ENCODE data around the gene ADAM15.

ADAM15 gene

GRCh38 chr1:155072531-155073289 lies 21.6 kb downstream of the ADAM15 start:
- Histone ChIP-seq H2AFZ (ENCODE audit: low read depth, low read length, severe bottlenecking) (no peak overlapping the region), H3K27me3 (ENCODE audit: low read length) (no peaks in the 10 kb centered on the region), H3K36me3 (ENCODE audit: low read length) (no peaks in the 10 kb centered on the region), H4K20me1 (ENCODE audit: low read depth, low read length) (no peaks in the 10 kb centered on the region), H3K9me3 (ENCODE audit: insufficient read depth, low read length) (no peaks in the 10 kb centered on the region), H3K4me2 (ENCODE audit: low read depth, low read length, poor library complexity, severe bottlenecking) (no peak overlapping the region), H3K4me3 (ENCODE audit: insufficient read depth, low read length, poor library complexity, severe bottlenecking) (no peak overlapping the region), H3F3A (ENCODE audit: insufficient read depth) (peaks cover 8% of the 10 kb centered on the region; the same call in 1 of the 2 replicates), H3K27ac (ENCODE audit: low read depth, low read length) (no peak overlapping the region), H3K9me2 (replicated peaks; ENCODE audit: insufficient read depth, low read length) (no peaks in the 10 kb centered on the region), H3K9ac (ENCODE audit: low read length) (no peak overlapping the region), H3K79me2 (ENCODE audit: insufficient read depth, low read length) (no peaks in the 10 kb centered on the region)
- no peak for TF ChIP-seq EZH2phosphoT487 (conservative IDR thresholded peaks at IDR 0.05; ENCODE audit: low read length)
- TF ChIP-seq, protein P1, sequence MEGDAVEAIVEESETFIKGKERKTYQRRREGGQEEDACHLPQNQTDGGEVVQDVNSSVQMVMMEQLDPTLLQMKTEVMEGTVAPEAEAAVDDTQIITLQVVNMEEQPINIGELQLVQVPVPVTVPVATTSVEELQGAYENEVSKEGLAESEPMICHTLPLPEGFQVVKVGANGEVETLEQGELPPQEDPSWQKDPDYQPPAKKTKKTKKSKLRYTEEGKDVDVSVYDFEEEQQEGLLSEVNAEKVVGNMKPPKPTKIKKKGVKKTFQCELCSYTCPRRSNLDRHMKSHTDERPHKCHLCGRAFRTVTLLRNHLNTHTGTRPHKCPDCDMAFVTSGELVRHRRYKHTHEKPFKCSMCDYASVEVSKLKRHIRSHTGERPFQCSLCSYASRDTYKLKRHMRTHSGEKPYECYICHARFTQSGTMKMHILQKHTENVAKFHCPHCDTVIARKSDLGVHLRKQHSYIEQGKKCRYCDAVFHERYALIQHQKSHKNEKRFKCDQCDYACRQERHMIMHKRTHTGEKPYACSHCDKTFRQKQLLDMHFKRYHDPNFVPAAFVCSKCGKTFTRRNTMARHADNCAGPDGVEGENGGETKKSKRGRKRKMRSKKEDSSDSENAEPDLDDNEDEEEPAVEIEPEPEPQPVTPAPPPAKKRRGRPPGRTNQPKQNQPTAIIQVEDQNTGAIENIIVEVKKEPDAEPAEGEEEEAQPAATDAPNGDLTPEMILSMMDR (IDR thresholded peaks at IDR 0.05; ENCODE audit: insufficient read depth, low read length, poor library complexity, severe bottlenecking), result no peak

- Histone ChIP-seq H3K4me2 (ENCODE audit: low read depth, low read length, poor library complexity, severe bottlenecking) (no peak overlapping the region), H3K27ac (ENCODE audit: low read depth, low read length) (no peak overlapping the region), H3K4me3 (ENCODE audit: insufficient read depth, low read length, poor library complexity, severe bottlenecking) (no peak overlapping the region), H3K36me3 (ENCODE audit: low read length) (no peaks in the 10 kb centered on the region), H3K9me2 (replicated peaks; ENCODE audit: insufficient read depth, low read length) (no peaks in the 10 kb centered on the region), H3K27me3 (ENCODE audit: low read length) (no peaks in the 10 kb centered on the region), H3K79me2 (ENCODE audit: insufficient read depth, low read length) (no peaks in the 10 kb centered on the region), H3K9ac (ENCODE audit: low read length) (no peak overlapping the region), H3F3A (ENCODE audit: insufficient read depth) (peaks cover 8% of the 10 kb centered on the region; the same call in 1 of the 2 replicates), H2AFZ (ENCODE audit: low read depth, low read length, severe bottlenecking) (no peak overlapping the region), H4K20me1 (ENCODE audit: low read depth, low read length) (no peaks in the 10 kb centered on the region), H3K9me3 (ENCODE audit: insufficient read depth, low read length) (no peaks in the 10 kb centered on the region)
- TF ChIP-seq, protein P1 (IDR thresholded peaks at IDR 0.05; ENCODE audit: insufficient read depth, low read length, poor library complexity, severe bottlenecking), result no peak
- TF ChIP-seq EZH2phosphoT487 (conservative IDR thresholded peaks at IDR 0.05; ENCODE audit: low read length), result no peak
Observed at GRCh38 chr1:155073377-155074242, 22.5 kb downstream of the ADAM15 start.

GRCh38 chr1:155075535-155075934 lies 24.4 kb downstream of the ADAM15 start:
- TF ChIP-seq EZH2phosphoT487 (conservative IDR thresholded peaks at IDR 0.05; ENCODE audit: low read length), result no peak
- TF ChIP-seq, protein P1 (IDR thresholded peaks at IDR 0.05; ENCODE audit: insufficient read depth, low read length, poor library complexity, severe bottlenecking), result no peak
- H3K9me2 ChIP-seq (replicated peaks; ENCODE audit: insufficient read depth, low read length), result no peaks in the 10 kb centered on the region
- no peaks in the 10 kb centered on the region for H4K20me1 ChIP-seq (ENCODE audit: low read depth, low read length)
- peaks cover 8% of the 10 kb centered on the region; the same call in 1 of the 2 replicates for H3F3A ChIP-seq (ENCODE audit: insufficient read depth)
- H3K9me3 ChIP-seq (ENCODE audit: insufficient read depth, low read length), result no peaks in the 10 kb centered on the region
- H3K36me3 ChIP-seq (ENCODE audit: low read length), result no peaks in the 10 kb centered on the region
- no peak overlapping the region for H3K27ac ChIP-seq (ENCODE audit: low read depth, low read length)
- H3K79me2 ChIP-seq (ENCODE audit: insufficient read depth, low read length), result no peaks in the 10 kb centered on the region
- no peak overlapping the region for H2AFZ ChIP-seq (ENCODE audit: low read depth, low read length, severe bottlenecking)
- no peak overlapping the region for H3K4me2 ChIP-seq (ENCODE audit: low read depth, low read length, poor library complexity, severe bottlenecking)
- H3K9ac ChIP-seq (ENCODE audit: low read length), result no peak overlapping the region
- no peaks in the 10 kb centered on the region for H3K27me3 ChIP-seq (ENCODE audit: low read length)
- no peak overlapping the region for H3K4me3 ChIP-seq (ENCODE audit: insufficient read depth, low read length, poor library complexity, severe bottlenecking)
